HG03045 (cell line): ENCODE measurements around the gene UBN1.
A peak's percentile ranks its signal among the peaks of the same experiment; 100 is the strongest.

Source experiments
- ATAC-seq: cut with Tn5 transposase; IDR thresholded peaks from one replicate; pipeline ENCODE4 v1.9.1; 2021; ENCODE audit warnings: mild to moderate bottlenecking, moderate library complexity; ENCODE audit not compliant: unreplicated experiment

Gene UBN1

GRCh38 chr16:4846901-4847773 lies at the start of gene UBN1, which contains the start of gene GLYR1:
TSS of gene UBN1 (plus strand) at chr16:4847481. CDS start at chr16:4852918, 5,437 bp downstream.
TSS of gene GLYR1 (minus strand) at chr16:4847288. CDS start at chr16:4847265, 23 bp downstream.
- ATAC-seq = peak; percentile 87

GRCh38 chr16:4797805-4798252 lies 49.5 kb upstream of the UBN1 start:
- no peak for ATAC-seq

- no peak for ATAC-seq
Observed at GRCh38 chr16:4798456-4798855, 48.8 kb upstream of the UBN1 start.

- ATAC-seq = no peak
Observed at GRCh38 chr16:4799171-4799855, 48.0 kb upstream of the UBN1 start.

- ATAC-seq = no peak
Observed at GRCh38 chr16:4800290-4801041, 46.8 kb upstream of the UBN1 start.

GRCh38 chr16:4801051-4801961 lies 46.0 kb upstream of the UBN1 start:
- no peak for ATAC-seq

- peak; percentile 62 for ATAC-seq
Observed at GRCh38 chr16:4801962-4802658, 45.2 kb upstream of the UBN1 start, which contains the start of gene ROGDI. TSS of gene ROGDI (minus strand) at chr16:4802633. CDS start at chr16:4802571, 62 bp downstream.

GRCh38 chr16:4802659-4803287 lies 44.5 kb upstream of the UBN1 start:
- ATAC-seq = peak; percentile 90

GRCh38 chr16:4803401-4803844 lies 43.9 kb upstream of the UBN1 start:
- no peak for ATAC-seq

GRCh38 chr16:4803898-4804762 lies 43.2 kb upstream of the UBN1 start:
- ATAC-seq = no peak

GRCh38 chr16:4805231-4805630 lies 42.0 kb upstream of the UBN1 start:
- no peak for ATAC-seq

- no peak for ATAC-seq
Observed at GRCh38 chr16:4806280-4806679, 41.0 kb upstream of the UBN1 start.

- no peak for ATAC-seq
Observed at GRCh38 chr16:4811242-4811641, 36.0 kb upstream of the UBN1 start.

GRCh38 chr16:4811773-4812172 lies 35.5 kb upstream of the UBN1 start:
- no peak for ATAC-seq

GRCh38 chr16:4813251-4814003 lies 33.9 kb upstream of the UBN1 start:
- ATAC-seq = no peak

GRCh38 chr16:4814046-4814445 lies 33.2 kb upstream of the UBN1 start:
- no peak for ATAC-seq

GRCh38 chr16:4814542-4815173 lies 32.6 kb upstream of the UBN1 start:
- ATAC-seq = no peak
